Activated B cell treated with CpG ODN at 0.5 μM for 24 hours (primary cell): Measurements from ENCODE around the gene ARHGAP19. TPM values are rescaled to one million over a fixed set of nuclear protein-coding genes. Genes with fewer than 3 reads are reported as not detected.
A peak's percentile ranks its signal among the peaks of the same experiment; 100 is the strongest.

Source experiments
- ATAC-seq: fragments of 200-7000 bp; cut with Tn5 transposase; one replicate; pipeline ENCODE4 v1.10.0; 2021; ENCODE audit warnings: low read depth, mild to moderate bottlenecking, moderate library complexity
- CTCF ChIA-PET: fragments of 350-600 bp; sonication (Branson Sonifier 250); formaldehyde crosslinking; loops from one replicate; lab custom pipeline; 2021; ENCODE audit warnings: antibody characterized with exemption; lab: Charles Lee
- POLR2A ChIA-PET: fragments of 350-600 bp; sonication (Branson Sonifier 250); formaldehyde crosslinking; loops from one replicate; lab custom pipeline; 2021; ENCODE audit warnings: antibody characterized with exemption; lab: Charles Lee
- DNase-seq: peaks from one replicate; pipeline ENCODE4 v3.0.0; 2022
- H3K27ac Mint-ChIP-seq: one replicate; pipeline ENCODE4 v1.8.0; 2020; ENCODE audit warnings: mixed read lengths
- H3K27me3 Mint-ChIP-seq: one replicate; pipeline ENCODE4 v1.8.0; 2021; ENCODE audit warnings: mixed read lengths
- H3K36me3 Mint-ChIP-seq: one replicate; pipeline ENCODE4 v1.8.0; 2021; ENCODE audit warnings: low read depth, mixed read lengths
- H3K4me1 Mint-ChIP-seq: one replicate; pipeline ENCODE4 v1.8.0; 2021; ENCODE audit warnings: mixed read lengths
- H3K4me3 Mint-ChIP-seq: one replicate; pipeline ENCODE4 v1.8.0; 2020; ENCODE audit warnings: mild to moderate bottlenecking, mixed read lengths
- H3K9me3 Mint-ChIP-seq: one replicate; pipeline ENCODE4 v1.8.0; 2020; ENCODE audit warnings: mixed read lengths
- intact Hi-C: fragments of 100-400 bp; cut with micrococcal nuclease; formaldehyde crosslinking; loops from one replicate; pipeline ENCODE4 v1.15.1; 2024
- total RNA-seq: library from RNA; stranded (reverse); gene quantifications from 2 replicates; pipeline ENCODE4 v1.2.3, GENCODE V29; 2022
- TF ChIP-seq, protein P1 (sequence below): fragments of 200-600 bp; IDR thresholded peaks from one replicate; pipeline ENCODE4 v1.8.0; 2022; ENCODE audit warnings: antibody characterized with exemption, mild to moderate bottlenecking

Gene ARHGAP19
- total RNA-seq, 1 donor from 2014 or later, result 14.7 TPM

DNA sequence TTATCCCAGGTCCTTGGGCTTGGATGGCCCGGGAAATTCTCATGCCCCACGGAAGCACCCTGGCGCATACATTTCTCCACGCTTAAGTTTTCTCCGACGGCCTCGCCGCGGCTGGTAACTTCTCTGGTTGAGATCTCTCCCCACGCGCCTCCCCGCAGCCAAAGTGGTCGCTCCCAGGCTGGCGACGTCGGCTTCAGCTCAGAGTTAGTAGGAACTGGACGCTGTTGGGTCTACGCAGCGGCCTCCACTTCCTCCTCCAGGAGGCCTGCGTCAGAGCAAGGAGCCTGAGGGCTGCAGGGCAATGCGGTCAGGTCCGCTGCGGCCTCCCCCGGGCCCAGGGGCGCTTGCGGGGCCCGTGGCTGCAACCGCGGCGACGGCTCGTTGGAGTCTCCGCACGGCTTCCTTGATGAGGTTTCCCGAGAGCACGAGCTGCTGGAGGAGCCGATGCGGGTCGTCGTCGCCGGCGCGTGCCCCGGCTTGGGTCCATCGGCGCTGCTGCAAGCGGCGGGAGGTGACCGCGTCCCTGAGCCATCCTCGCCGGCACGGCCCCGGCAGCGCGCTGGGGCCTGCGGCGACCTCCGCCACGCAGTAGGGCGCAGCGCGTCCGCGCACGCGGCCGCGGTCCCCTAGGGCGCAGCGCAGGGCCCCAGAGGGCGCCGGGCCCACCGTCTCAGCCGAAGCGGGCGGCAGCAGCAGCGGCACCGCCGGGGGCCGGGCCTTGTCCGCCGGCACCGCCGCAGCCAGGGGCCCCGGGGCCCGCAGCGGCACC is 41.3 kb upstream of the ARHGAP19 start:
- ATAC-seq (peak; percentile 10), DNase-seq (no peak)
- POLR2A ChIA-PET, result interaction anchor here (1.0 to 5.3 kb wide), 6 partner anchors 12 to 1204 kb away, joined by 3 to 41 read pairs (median 4); partner anchors contain the start of genes ARHGAP19, FRAT1, MMS19 and UBTD1
- Mint-ChIP-seq H3K27me3 (no peaks in the 10 kb centered on the region), H3K27ac (peak overlapping the region; percentile 75), H3K4me1 (peaks cover 46% of the 10 kb centered on the region), H3K36me3 (peaks cover 20% of the 10 kb centered on the region), H3K9me3 (no peaks in the 10 kb centered on the region), H3K4me3 (peak overlapping the region; percentile 87)
- TF ChIP-seq, protein P1, sequence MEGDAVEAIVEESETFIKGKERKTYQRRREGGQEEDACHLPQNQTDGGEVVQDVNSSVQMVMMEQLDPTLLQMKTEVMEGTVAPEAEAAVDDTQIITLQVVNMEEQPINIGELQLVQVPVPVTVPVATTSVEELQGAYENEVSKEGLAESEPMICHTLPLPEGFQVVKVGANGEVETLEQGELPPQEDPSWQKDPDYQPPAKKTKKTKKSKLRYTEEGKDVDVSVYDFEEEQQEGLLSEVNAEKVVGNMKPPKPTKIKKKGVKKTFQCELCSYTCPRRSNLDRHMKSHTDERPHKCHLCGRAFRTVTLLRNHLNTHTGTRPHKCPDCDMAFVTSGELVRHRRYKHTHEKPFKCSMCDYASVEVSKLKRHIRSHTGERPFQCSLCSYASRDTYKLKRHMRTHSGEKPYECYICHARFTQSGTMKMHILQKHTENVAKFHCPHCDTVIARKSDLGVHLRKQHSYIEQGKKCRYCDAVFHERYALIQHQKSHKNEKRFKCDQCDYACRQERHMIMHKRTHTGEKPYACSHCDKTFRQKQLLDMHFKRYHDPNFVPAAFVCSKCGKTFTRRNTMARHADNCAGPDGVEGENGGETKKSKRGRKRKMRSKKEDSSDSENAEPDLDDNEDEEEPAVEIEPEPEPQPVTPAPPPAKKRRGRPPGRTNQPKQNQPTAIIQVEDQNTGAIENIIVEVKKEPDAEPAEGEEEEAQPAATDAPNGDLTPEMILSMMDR, result no peak
- CTCF ChIA-PET, result interaction anchor here (1.9 to 2.1 kb wide), 2 partner anchors 14 to 55 kb away, joined by 6 to 9 read pairs; partner anchors contain the start of gene FRAT1
- intact Hi-C loops, result loop anchor here (1.0 to 5.0 kb wide), 5 partner anchors 13 to 136 kb away; partner anchors contain the start of genes ARHGAP19, EXOSC1 and ZDHHC16

DNA sequence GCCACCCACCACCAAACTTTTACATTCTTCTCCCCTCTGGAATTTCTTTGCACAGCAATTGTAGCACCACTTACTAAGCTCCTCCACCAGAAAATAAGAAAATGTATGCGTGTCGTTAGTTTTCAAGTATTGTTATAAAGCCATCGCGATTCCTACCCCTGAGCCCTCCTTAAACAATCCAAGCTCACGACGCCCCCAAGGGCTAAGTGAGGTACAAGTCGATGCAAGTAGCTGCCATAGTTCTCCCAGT is 40.8 kb upstream of the ARHGAP19 start:
- H3K4me1 Mint-ChIP-seq, result peaks cover 46% of the 10 kb centered on the region
- intact Hi-C loops, result loop anchor here (5.0 kb wide), 2 partner anchors 34 to 136 kb away; no protein-coding TSS in a partner anchor
- H3K27ac Mint-ChIP-seq, result peak overlapping the region; percentile 75
- peak overlapping the region; percentile 87 for H3K4me3 Mint-ChIP-seq
- CTCF ChIA-PET, result interaction anchor here (1.9 to 2.1 kb wide), 2 partner anchors 14 to 55 kb away, joined by 6 to 9 read pairs; partner anchors contain the start of gene FRAT1
- H3K27me3 Mint-ChIP-seq, result no peaks in the 10 kb centered on the region
- DNase-seq (no peak), ATAC-seq (no peak)
- POLR2A ChIA-PET, result interaction anchor here (1.1 to 5.3 kb wide), 3 partner anchors 12 to 403 kb away, joined by 3 to 41 read pairs (median 14); partner anchors contain the start of genes FRAT1 and ZFYVE27
- peaks cover 25% of the 10 kb centered on the region for H3K36me3 Mint-ChIP-seq
- no peaks in the 10 kb centered on the region for H3K9me3 Mint-ChIP-seq
- TF ChIP-seq, protein P1, result no peak

DNA sequence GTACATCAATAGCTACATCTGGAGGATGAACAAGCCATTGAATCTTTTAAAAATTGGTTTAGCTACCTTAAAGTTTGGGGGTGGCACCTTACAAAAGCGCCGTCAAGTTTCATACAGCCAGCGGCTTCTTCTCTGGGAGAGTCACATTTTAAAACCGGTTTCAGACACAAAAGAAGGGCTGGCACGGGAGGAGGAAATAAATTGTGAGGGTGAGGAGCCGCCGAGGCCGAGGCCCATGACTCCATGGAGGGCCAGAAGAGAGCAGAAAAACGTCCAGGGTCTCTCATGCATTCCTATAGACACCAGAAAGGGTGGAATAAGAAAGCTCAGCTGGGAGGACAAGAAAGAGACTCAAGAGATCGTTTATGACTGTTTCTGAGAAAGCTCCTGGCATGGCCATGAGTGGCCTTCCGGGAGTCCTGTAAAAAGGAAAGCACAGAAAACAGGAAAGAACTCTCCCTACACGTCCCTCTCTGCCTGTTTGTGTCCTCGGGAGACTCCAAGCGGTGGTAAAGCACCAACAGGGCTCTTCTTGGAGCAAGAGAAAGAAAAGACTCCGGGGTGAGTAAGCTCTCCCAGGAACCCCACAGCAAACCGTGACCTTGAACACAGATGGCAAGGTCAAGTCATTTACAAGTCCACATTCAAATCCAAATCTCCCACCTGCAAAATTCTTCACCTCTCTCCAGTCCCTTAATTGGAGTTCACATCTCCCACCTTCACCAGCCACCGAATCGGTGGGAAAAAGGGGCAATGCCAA is 40.3 kb upstream of the ARHGAP19 start:
- Mint-ChIP-seq H3K4me3 (peak overlapping the region; percentile 87), H3K9me3 (no peaks in the 10 kb centered on the region), H3K4me1 (peaks cover 46% of the 10 kb centered on the region), H3K27ac (peak overlapping the region; percentile 75), H3K36me3 (peaks cover 28% of the 10 kb centered on the region), H3K27me3 (no peaks in the 10 kb centered on the region)
- TF ChIP-seq, protein P1, result no peak
- CTCF ChIA-PET, result interaction anchor here (1.9 to 2.1 kb wide), 2 partner anchors 13 to 54 kb away, joined by 6 to 9 read pairs; partner anchors contain the start of gene FRAT1
- no peak for ATAC-seq
- intact Hi-C loops, result loop anchor here (5.0 kb wide), 2 partner anchors 35 to 135 kb away; no protein-coding TSS in a partner anchor
- POLR2A ChIA-PET, result interaction anchor here (0.7 to 5.3 kb wide), 4 partner anchors 11 to 404 kb away, joined by 3 to 41 read pairs (median 10); partner anchors contain the start of genes FRAT1, PI4K2A and ZFYVE27
- no peak for DNase-seq

DNA sequence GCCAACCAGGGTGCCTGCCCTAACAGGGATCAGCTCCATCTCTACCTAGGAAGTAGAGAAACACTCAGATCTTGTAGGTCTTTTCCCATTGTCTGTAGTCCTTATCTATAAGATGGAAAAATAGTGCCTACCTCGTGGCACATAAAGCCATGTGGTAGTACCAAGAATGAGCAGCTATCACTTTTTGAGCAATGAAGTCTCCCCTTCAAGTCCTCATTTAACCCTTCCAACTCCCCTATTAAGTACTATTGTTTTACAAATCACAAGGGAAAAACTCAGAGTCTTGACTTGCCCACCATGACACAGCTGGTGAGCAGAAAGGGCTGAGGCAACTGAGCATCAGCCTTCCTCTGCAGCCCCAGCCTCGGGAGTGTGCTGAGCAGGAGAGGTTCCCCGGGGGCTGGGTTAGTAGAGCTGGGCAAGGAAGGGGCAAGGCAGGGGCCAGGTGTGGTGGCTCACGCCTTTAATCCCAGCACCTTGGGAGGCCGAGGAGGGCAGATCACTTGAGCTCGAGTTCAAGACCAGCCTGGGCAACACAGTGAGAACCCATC is 38.8 kb upstream of the ARHGAP19 start:
- no peaks in the 10 kb centered on the region for H3K27me3 Mint-ChIP-seq
- DNase-seq (no peak), ATAC-seq (no peak)
- peaks cover 39% of the 10 kb centered on the region for H3K4me1 Mint-ChIP-seq
- intact Hi-C loops, result loop anchor here (5.0 kb wide), 2 partner anchors 36 to 134 kb away; no protein-coding TSS in a partner anchor
- ChIA-PET POLR2A (interaction anchor here (0.5 to 5.3 kb wide), 3 partner anchors 12 to 88 kb away, joined by 4 to 41 read pairs (median 6); partner anchors contain the start of gene FRAT1), CTCF (interaction anchor here (1.2 kb wide), 1 partner anchor 53 kb away, joined by 3 read pairs; no protein-coding TSS in a partner anchor)
- no peaks in the 10 kb centered on the region for H3K9me3 Mint-ChIP-seq
- TF ChIP-seq, protein P1, result no peak
- peak overlapping the region; percentile 51 for H3K27ac Mint-ChIP-seq
- H3K36me3 Mint-ChIP-seq, result peaks cover 30% of the 10 kb centered on the region
- peak overlapping the region; percentile 47 for H3K4me3 Mint-ChIP-seq
